ENCODE results near the gene RASGRP2.
"Not testable (repeated sequence)": the region's sequence is repeated elsewhere in the genome, so short reads cannot be mapped to it uniquely, and the experiment has no call there.

The RASGRP2 gene

GRCh38 chr11:64718084-64718779, 25.7 kb downstream of the RASGRP2 start:
- DNase-seq = no peak

GRCh38 chr11:64717268-64717578, 26.7 kb downstream of the RASGRP2 start:
- no peak for DNase-seq

GRCh38 chr11:64716473-64717267, 27.3 kb downstream of the RASGRP2 start:
- DNase-seq = no peak

GRCh38 chr11:64715756-64716472, 28.0 kb downstream of the RASGRP2 start:
- DNase-seq = no peak

GRCh38 chr11:64715110-64715509, 28.8 kb downstream of the RASGRP2 start:
- no peak for DNase-seq

- DNase-seq = no peak
These were observed 29.3 kb downstream of the RASGRP2 start for GRCh38 chr11:64714666-64715065.

- no peak for DNase-seq
These were observed 30.1 kb downstream of the RASGRP2 start for GRCh38 chr11:64713781-64714363.

- DNase-seq = peak; percentile 46
These were observed 30.8 kb downstream of the RASGRP2 start for GRCh38 chr11:64713016-64713707.

- DNase-seq = no peak
These were observed 31.4 kb downstream of the RASGRP2 start for GRCh38 chr11:64712430-64713015.

GRCh38 chr11:64711956-64712362, 32.0 kb downstream of the RASGRP2 start:
- DNase-seq = no peak

- no peak for DNase-seq
These were observed 32.6 kb downstream of the RASGRP2 start for GRCh38 chr11:64711138-64711955.

- no peak for DNase-seq
These were observed 33.4 kb downstream of the RASGRP2 start for GRCh38 chr11:64710418-64711137.

- no peak for DNase-seq
These were observed 38.4 kb downstream of the RASGRP2 start for GRCh38 chr11:64705501-64705900.

GRCh38 chr11:64703048-64703447, 40.9 kb downstream of the RASGRP2 start:
- no peak for DNase-seq

GRCh38 chr11:64701956-64702355, 42.0 kb downstream of the RASGRP2 start:
- not testable (repeated sequence) for DNase-seq

- no peak for DNase-seq
These were observed 45.5 kb downstream of the RASGRP2 start for GRCh38 chr11:64698427-64698826.

GRCh38 chr11:64697663-64698375, 46.1 kb downstream of the RASGRP2 start:
- DNase-seq = no peak

GRCh38 chr11:64696045-64696444, 47.9 kb downstream of the RASGRP2 start:
- no peak for DNase-seq

GRCh38 chr11:64695548-64695947, 48.4 kb downstream of the RASGRP2 start:
- no peak for DNase-seq

GRCh38 chr11:64694821-64695365, 49.0 kb downstream of the RASGRP2 start:
- peak; percentile 41 for DNase-seq

Measured in RPMI8226 (cell line).